GM18511 (cell line): Measurements from ENCODE around the gene IARS1.

Source experiments
- ATAC-seq: cut with Tn5 transposase; IDR thresholded peaks from one replicate; pipeline ENCODE4 v1.9.1; 2021; ENCODE audit warnings: mild to moderate bottlenecking, moderate library complexity; ENCODE audit not compliant: unreplicated experiment

IARS1 gene

GRCh38 chr9:92247296-92247695 is 46.2 kb downstream of the IARS1 start:
- ATAC-seq, result no peak

- ATAC-seq, result no peak
Observed at GRCh38 chr9:92245005-92245797, 48.3 kb downstream of the IARS1 start.
